HepG2 (cell line): ENCODE measurements around the gene SNN. TPM values are rescaled to one million over a fixed set of nuclear protein-coding genes. Genes with fewer than 3 reads are reported as not detected.

ENCODE experiments used
- GATA4 ChIP-seq: sonication (generic); IDR thresholded peaks from 2 replicates; pipeline ENCODE4 v1.6.1; 2016; ENCODE audit warnings: antibody characterized with exemption, low read depth, borderline replicate concordance
- HNRNPLL ChIP-seq: fragments of 200-400 bp; formaldehyde crosslinking; IDR thresholded peaks from 2 replicates; pipeline ENCODE4 v1.6.1; 2017; ENCODE audit warnings: mild to moderate bottlenecking, low read depth, low read length; ENCODE audit not compliant: poor library complexity, severe bottlenecking
- KDM5B ChIP-seq: sonication (generic); formaldehyde crosslinking; IDR thresholded peaks from 2 replicates; pipeline ENCODE4 v1.4.0; 2020; ENCODE audit warnings: missing genetic modification reagents, mild to moderate bottlenecking, borderline replicate concordance
- MAF1 ChIP-seq: sonication (generic); formaldehyde crosslinking; IDR thresholded peaks from 2 replicates; pipeline ENCODE4 v1.5.0; 2020; ENCODE audit warnings: missing genetic modification reagents, borderline replicate concordance
- MLXIP ChIP-seq: sonication (generic); formaldehyde crosslinking; IDR thresholded peaks from 2 replicates; pipeline ENCODE4 v1.9.0; 2021; ENCODE audit warnings: missing genetic modification reagents, borderline replicate concordance
- NFRKB ChIP-seq: fragments of 450-650 bp; IDR thresholded peaks from 2 replicates; pipeline ENCODE4 v1.6.1; 2017
- TOE1 ChIP-seq: sonication (generic); formaldehyde crosslinking; IDR thresholded peaks from 2 replicates; pipeline ENCODE4 v1.4.0; 2020; ENCODE audit warnings: mild to moderate bottlenecking, missing genetic modification reagents
- ZBTB33 ChIP-seq: sonication (generic); formaldehyde crosslinking; IDR thresholded peaks from 2 replicates; pipeline ENCODE4 v1.4.0; 2020; ENCODE audit warnings: missing genetic modification reagents
- ZC3H13 ChIP-seq: sonication (generic); formaldehyde crosslinking; IDR thresholded peaks from 2 replicates; pipeline ENCODE4 v1.8.1; 2023; ENCODE audit warnings: mild to moderate bottlenecking, missing genetic modification reagents, moderate library complexity
- ZC3H4 ChIP-seq: sonication (generic); formaldehyde crosslinking; IDR thresholded peaks from 2 replicates; pipeline ENCODE4 v1.4.0; 2020; ENCODE audit warnings: missing genetic modification reagents, borderline replicate concordance
- ZIK1 ChIP-seq: sonication (generic); formaldehyde crosslinking; IDR thresholded peaks from 2 replicates; pipeline ENCODE4 v1.5.0; 2020; ENCODE audit warnings: mild to moderate bottlenecking, low read depth, missing genetic modification reagents, borderline replicate concordance
- ZNF335 ChIP-seq: sonication (generic); formaldehyde crosslinking; IDR thresholded peaks from 2 replicates; pipeline ENCODE4 v1.4.0; 2020; ENCODE audit warnings: missing genetic modification reagents
- ZNF776 ChIP-seq: sonication (generic); formaldehyde crosslinking; IDR thresholded peaks from 2 replicates; pipeline ENCODE4 v1.4.0; 2020; ENCODE audit warnings: mild to moderate bottlenecking, missing genetic modification reagents
- ZSCAN31 ChIP-seq: sonication (generic); formaldehyde crosslinking; IDR thresholded peaks from 2 replicates; pipeline ENCODE4 v1.5.0; 2020; ENCODE audit warnings: low read depth, mild to moderate bottlenecking, missing genetic modification reagents
- ZZZ3 ChIP-seq: sonication (generic); formaldehyde crosslinking; IDR thresholded peaks from 2 replicates; pipeline ENCODE4 v1.4.0; 2020; ENCODE audit warnings: missing genetic modification reagents, mild to moderate bottlenecking, borderline replicate concordance
- polyA plus RNA-seq, 8 experiments: library from polyadenylated mRNA; depleted of rRNA in 3 of 8; stranded (reverse) in 7 of 8; unstranded in 1 of 8; fragments of >200 nt; fragmentation: Illumina TruSeq in 4 of 8; extraction: Trizol in 4 of 8; gene quantifications; 2 replicates each; pipeline versions ENCODE4 v1.2.1 to v1.2.3, GENCODE V29; 2011 to 2016; ENCODE audit warnings: low read depth in 4 of 8, missing spikeins in 1 of 8, mixed read lengths in 1 of 8; ENCODE audit not compliant: insufficient read depth in 1 of 8
- total RNA-seq, 5 experiments: library from RNA; depleted of rRNA; stranded (reverse); fragments of >200 nt; fragmentation: Illumina TruSeq; extraction: Trizol; gene quantifications; 2 replicates each; pipeline ENCODE4 v1.2.3, GENCODE V29; 2016; ENCODE audit warnings: low read depth in 1 of 5
- TF ChIP-seq, protein P1 (sequence below): sonication (generic); formaldehyde crosslinking; IDR thresholded peaks from 2 replicates; pipeline ENCODE4 v1.5.0; 2020; ENCODE audit warnings: missing genetic modification reagents, mild to moderate bottlenecking, borderline replicate concordance
- TF ChIP-seq, protein P2 (sequence below): sonication (generic); formaldehyde crosslinking; IDR thresholded peaks from 2 replicates; pipeline ENCODE4 v1.5.0; 2020; ENCODE audit warnings: missing genetic modification reagents
- TF ChIP-seq, protein P3 (sequence below): sonication (generic); formaldehyde crosslinking; IDR thresholded peaks from 2 replicates; pipeline ENCODE4 v1.4.0; 2020; ENCODE audit warnings: missing genetic modification reagents
- TF ChIP-seq, protein P4 (sequence below): IDR thresholded peaks from 2 replicates; pipeline ENCODE4 v1.6.1; 2016; ENCODE audit warnings: low read depth, borderline replicate concordance

SNN gene
- total and polyA plus RNA-seq, 2 of the 13 experiments (the other 11 are each of a cell fraction or from before 2014, with no cell fraction given): 5.2 to 8.4 TPM

GRCh38 chr16:11639925-11640899, 28.0 kb upstream of the SNN start (continued):
- TF ChIP-seq, protein P1, sequence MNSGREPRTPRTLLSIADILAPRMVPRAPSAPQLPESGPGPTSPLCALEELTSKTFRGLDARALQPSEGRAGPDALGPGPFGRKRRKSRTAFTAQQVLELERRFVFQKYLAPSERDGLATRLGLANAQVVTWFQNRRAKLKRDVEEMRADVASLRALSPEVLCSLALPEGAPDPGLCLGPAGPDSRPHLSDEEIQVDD: no peak
- TF ChIP-seq, protein P2, sequence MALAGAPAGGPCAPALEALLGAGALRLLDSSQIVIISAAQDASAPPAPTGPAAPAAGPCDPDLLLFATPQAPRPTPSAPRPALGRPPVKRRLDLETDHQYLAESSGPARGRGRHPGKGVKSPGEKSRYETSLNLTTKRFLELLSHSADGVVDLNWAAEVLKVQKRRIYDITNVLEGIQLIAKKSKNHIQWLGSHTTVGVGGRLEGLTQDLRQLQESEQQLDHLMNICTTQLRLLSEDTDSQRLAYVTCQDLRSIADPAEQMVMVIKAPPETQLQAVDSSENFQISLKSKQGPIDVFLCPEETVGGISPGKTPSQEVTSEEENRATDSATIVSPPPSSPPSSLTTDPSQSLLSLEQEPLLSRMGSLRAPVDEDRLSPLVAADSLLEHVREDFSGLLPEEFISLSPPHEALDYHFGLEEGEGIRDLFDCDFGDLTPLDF: no peak
- TF ChIP-seq ZNF776 (CRISPR knock-in tag) (peak; percentile 21; the same call in 1 of the 2 replicates), TOE1 (CRISPR knock-in tag) (no peak), ZIK1 (CRISPR knock-in tag) (peak; percentile 54; the same call in 1 of the 2 replicates), KDM5B (CRISPR knock-in tag) (peak; percentile 61; the same call in 1 of the 2 replicates), NFRKB (no peak), GATA4 (no peak), MAF1 (CRISPR knock-in tag) (no peak), ZZZ3 (CRISPR knock-in tag) (no peak), ZC3H4 (CRISPR knock-in tag) (no peak), ZC3H13 (no peak; the same call in 1 of the 2 replicates), ZBTB33 (CRISPR knock-in tag) (0 out of 2 replicates have a peak, but pooled peaks have one; percentile 7), ZSCAN31 (no peak), HNRNPLL (no peak), MLXIP (no peak), ZNF335 (CRISPR knock-in tag) (peak; percentile 77)
- TF ChIP-seq, protein P3, sequence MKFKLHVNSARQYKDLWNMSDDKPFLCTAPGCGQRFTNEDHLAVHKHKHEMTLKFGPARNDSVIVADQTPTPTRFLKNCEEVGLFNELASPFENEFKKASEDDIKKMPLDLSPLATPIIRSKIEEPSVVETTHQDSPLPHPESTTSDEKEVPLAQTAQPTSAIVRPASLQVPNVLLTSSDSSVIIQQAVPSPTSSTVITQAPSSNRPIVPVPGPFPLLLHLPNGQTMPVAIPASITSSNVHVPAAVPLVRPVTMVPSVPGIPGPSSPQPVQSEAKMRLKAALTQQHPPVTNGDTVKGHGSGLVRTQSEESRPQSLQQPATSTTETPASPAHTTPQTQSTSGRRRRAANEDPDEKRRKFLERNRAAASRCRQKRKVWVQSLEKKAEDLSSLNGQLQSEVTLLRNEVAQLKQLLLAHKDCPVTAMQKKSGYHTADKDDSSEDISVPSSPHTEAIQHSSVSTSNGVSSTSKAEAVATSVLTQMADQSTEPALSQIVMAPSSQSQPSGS: peak; percentile 55; the same call in 1 of the 2 replicates
- TF ChIP-seq, protein P4, sequence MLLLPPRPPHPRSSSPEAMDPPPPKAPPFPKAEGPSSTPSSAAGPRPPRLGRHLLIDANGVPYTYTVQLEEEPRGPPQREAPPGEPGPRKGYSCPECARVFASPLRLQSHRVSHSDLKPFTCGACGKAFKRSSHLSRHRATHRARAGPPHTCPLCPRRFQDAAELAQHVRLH (CRISPR knock-in tag): peak; percentile 71; the same call in 1 of the 2 replicates
